ENCODE measurements around the gene RRP8. TPM values are rescaled to one million over a fixed set of nuclear protein-coding genes. Genes with fewer than 3 reads are reported as not detected.

RRP8 gene
- total and polyA plus RNA-seq, 2 donors (not counting 1 experiment from before 2014, with no cell fraction given) = 12.1 to 13.2 TPM

DNA sequence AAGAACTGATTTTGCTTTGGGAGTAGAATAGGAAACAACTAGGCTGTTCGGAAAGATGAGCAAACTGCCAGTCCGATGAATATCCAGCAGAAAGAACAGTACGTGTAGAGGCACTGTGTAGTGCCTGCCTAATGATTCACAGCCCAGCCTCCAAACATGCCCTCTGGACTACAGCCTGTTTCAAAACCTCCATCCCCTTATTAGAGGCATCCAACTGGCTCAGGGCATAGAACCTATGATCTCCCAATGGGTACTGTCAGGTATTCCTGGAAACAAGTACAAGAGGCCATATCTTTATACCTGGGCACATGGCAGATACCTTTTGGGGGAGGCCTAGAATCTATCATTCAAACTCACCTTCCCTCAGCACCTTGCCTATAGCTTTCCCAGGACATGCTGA is 4.9 kb downstream of the RRP8 start:
- Histone ChIP-seq H3K4me3 (replicated peaks in 1 of 4; ENCODE audit: control extremely low read depth in 1 of 4, insufficient read depth in 1 of 4, low read depth in 3 of 4, low read length in 4 of 4) (no peak overlapping the region), H3K79me2 (ENCODE audit: control insufficient read depth, insufficient read depth, low read length) (peaks cover 35% of the 10 kb centered on the region), H3K9ac (ENCODE audit: insufficient read depth, low read length) (no peak overlapping the region), H4K20me1 (ENCODE audit: control insufficient read depth, extremely low read depth, insufficient read depth, low read length) (no peaks in the 10 kb centered on the region), H3K27ac (ENCODE audit: insufficient read depth, low read length) (no peak overlapping the region), H3K4me2 (ENCODE audit: extremely low read depth, insufficient read depth, low read length) (no peak overlapping the region), H3K36me3 (ENCODE audit: control insufficient read depth, insufficient read depth, low read length) (peaks cover 14% of the 10 kb centered on the region), H2AFZ (ENCODE audit: low read length) (no peak overlapping the region), H3K4me1 (ENCODE audit: control insufficient read depth, extremely low read depth, insufficient read depth, low read length) (peaks cover 4% of the 10 kb centered on the region), H3K27me3 (ENCODE audit: control insufficient read depth, insufficient read depth, low read length) (no peaks in the 10 kb centered on the region), H3K9me3 (ENCODE audit: control insufficient read depth, insufficient read depth, low read depth, low read length) (no peaks in the 10 kb centered on the region)
- TF ChIP-seq EZH2 (IDR thresholded peaks at IDR 0.05; ENCODE audit: low read length, missing control alignments) = no peak
- no peak for DNase-seq (ENCODE audit: low read depth in 2 of 2)

DNA sequence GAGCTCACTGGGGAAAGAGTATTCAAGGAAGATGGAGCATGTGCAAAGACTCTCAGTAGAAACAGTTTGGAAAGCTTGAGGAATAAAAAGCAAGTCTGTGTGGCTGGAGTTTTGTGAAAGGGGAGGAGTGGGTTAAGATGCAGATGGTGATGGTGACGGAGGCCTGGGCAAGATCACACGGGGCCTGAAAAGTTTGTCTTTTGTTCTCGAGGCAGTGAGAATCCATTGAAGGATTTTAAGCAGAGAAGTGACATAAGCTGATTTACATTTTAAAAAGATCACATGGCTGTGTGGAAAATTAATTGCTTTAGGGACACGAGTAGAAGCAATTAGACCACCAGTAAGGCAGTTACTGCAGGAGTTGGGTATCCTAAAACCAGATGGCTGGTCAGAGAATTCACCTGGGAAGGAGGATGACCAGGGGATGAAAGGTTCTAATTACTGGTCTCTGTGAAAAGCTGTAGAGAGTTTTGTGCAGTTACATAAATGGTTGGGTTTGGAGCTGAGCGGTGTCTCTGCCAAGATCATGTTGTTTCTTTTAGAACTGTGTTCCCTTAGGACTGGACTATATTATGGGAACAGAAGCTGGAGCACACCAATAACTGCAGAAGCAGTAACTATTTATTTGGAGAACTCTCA is 7.1 kb downstream of the RRP8 start:
- no peaks in the 10 kb centered on the region for H4K20me1 ChIP-seq (ENCODE audit: control insufficient read depth, extremely low read depth, insufficient read depth, low read length)
- DNase-seq (ENCODE audit: low read depth in 2 of 2) = no peak
- no peak for TF ChIP-seq EZH2 (IDR thresholded peaks at IDR 0.05; ENCODE audit: low read length, missing control alignments)
- TF ChIP-seq, protein P1, sequence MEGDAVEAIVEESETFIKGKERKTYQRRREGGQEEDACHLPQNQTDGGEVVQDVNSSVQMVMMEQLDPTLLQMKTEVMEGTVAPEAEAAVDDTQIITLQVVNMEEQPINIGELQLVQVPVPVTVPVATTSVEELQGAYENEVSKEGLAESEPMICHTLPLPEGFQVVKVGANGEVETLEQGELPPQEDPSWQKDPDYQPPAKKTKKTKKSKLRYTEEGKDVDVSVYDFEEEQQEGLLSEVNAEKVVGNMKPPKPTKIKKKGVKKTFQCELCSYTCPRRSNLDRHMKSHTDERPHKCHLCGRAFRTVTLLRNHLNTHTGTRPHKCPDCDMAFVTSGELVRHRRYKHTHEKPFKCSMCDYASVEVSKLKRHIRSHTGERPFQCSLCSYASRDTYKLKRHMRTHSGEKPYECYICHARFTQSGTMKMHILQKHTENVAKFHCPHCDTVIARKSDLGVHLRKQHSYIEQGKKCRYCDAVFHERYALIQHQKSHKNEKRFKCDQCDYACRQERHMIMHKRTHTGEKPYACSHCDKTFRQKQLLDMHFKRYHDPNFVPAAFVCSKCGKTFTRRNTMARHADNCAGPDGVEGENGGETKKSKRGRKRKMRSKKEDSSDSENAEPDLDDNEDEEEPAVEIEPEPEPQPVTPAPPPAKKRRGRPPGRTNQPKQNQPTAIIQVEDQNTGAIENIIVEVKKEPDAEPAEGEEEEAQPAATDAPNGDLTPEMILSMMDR (conservative IDR thresholded peaks at IDR 0.05 in 1 of 2, IDR thresholded peaks at IDR 0.05 in 1 of 2; ENCODE audit: low read depth in 1 of 2, low read length in 2 of 2) = no peak
- H3K4me1 ChIP-seq (ENCODE audit: control insufficient read depth, extremely low read depth, insufficient read depth, low read length) = no peaks in the 10 kb centered on the region
- H3K79me2 ChIP-seq (ENCODE audit: control insufficient read depth, insufficient read depth, low read length) = peaks cover 14% of the 10 kb centered on the region
- H3K36me3 ChIP-seq (ENCODE audit: control insufficient read depth, insufficient read depth, low read length) = peaks cover 14% of the 10 kb centered on the region
- no peak overlapping the region for H3K4me2 ChIP-seq (ENCODE audit: extremely low read depth, insufficient read depth, low read length)
- H3K4me3 ChIP-seq (replicated peaks in 1 of 4; ENCODE audit: control extremely low read depth in 1 of 4, insufficient read depth in 1 of 4, low read depth in 3 of 4, low read length in 4 of 4) = no peak overlapping the region
- H3K27me3 ChIP-seq (ENCODE audit: control insufficient read depth, insufficient read depth, low read length) = no peaks in the 10 kb centered on the region
- H3K27ac ChIP-seq (ENCODE audit: insufficient read depth, low read length) = no peak overlapping the region
- H3K9ac ChIP-seq (ENCODE audit: insufficient read depth, low read length) = no peak overlapping the region
- no peak overlapping the region for H2AFZ ChIP-seq (ENCODE audit: low read length)
- no peaks in the 10 kb centered on the region for H3K9me3 ChIP-seq (ENCODE audit: control insufficient read depth, insufficient read depth, low read depth, low read length)

DNA sequence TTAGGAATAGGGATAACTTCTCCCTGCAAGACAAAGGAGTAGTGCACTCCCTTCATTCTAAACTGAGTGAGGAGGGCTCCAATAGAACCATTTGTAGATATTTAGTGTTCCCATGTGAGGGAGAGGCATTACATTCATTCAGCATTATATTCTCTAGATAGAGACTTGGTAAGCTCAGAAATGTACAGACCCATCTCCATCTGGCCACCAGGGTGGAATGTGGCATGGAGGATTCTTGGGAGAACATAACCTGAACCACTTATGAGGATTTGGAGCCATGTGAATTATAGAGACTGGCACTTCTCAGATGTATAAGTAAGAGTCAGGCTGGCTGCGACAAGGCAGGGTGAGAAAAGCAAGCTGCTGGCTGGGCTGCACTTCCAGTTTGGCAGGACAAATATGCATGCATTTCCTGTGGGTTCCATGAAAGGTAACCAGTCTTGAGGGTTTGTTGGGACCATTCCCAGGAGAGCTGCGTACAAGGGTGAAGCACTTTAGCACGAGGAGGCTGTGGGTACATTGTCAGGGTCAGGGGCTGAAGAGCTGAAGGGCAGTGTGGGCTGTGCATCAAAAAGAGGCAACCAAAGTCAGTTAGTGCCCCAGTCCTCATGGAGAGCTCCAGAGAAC is 9.2 kb downstream of the RRP8 start:
- no peak overlapping the region for H3K4me3 ChIP-seq (replicated peaks in 1 of 4; ENCODE audit: control extremely low read depth in 1 of 4, insufficient read depth in 1 of 4, low read depth in 3 of 4, low read length in 4 of 4)
- no peak for TF ChIP-seq EZH2 (IDR thresholded peaks at IDR 0.05; ENCODE audit: low read length, missing control alignments)
- TF ChIP-seq, protein P1 (conservative IDR thresholded peaks at IDR 0.05 in 1 of 2, IDR thresholded peaks at IDR 0.05 in 1 of 2; ENCODE audit: low read depth in 1 of 2, low read length in 2 of 2) = no peak

More for the DNA sequence above, 9.2 kb downstream of the RRP8 start:
- Histone ChIP-seq H4K20me1 (ENCODE audit: control insufficient read depth, extremely low read depth, insufficient read depth, low read length) (no peaks in the 10 kb centered on the region), H2AFZ (ENCODE audit: low read length) (no peak overlapping the region), H3K79me2 (ENCODE audit: control insufficient read depth, insufficient read depth, low read length) (peaks cover 2% of the 10 kb centered on the region), H3K9me3 (ENCODE audit: control insufficient read depth, insufficient read depth, low read depth, low read length) (no peaks in the 10 kb centered on the region), H3K9ac (ENCODE audit: insufficient read depth, low read length) (no peak overlapping the region), H3K27me3 (ENCODE audit: control insufficient read depth, insufficient read depth, low read length) (no peaks in the 10 kb centered on the region), H3K36me3 (ENCODE audit: control insufficient read depth, insufficient read depth, low read length) (peaks cover 3% of the 10 kb centered on the region), H3K4me2 (ENCODE audit: extremely low read depth, insufficient read depth, low read length) (no peak overlapping the region), H3K27ac (ENCODE audit: insufficient read depth, low read length) (no peak overlapping the region), H3K4me1 (ENCODE audit: control insufficient read depth, extremely low read depth, insufficient read depth, low read length) (no peaks in the 10 kb centered on the region)
- DNase-seq (ENCODE audit: low read depth in 2 of 2) = no peak
